Measurements from ENCODE around the gene TDRD7.

DNA sequence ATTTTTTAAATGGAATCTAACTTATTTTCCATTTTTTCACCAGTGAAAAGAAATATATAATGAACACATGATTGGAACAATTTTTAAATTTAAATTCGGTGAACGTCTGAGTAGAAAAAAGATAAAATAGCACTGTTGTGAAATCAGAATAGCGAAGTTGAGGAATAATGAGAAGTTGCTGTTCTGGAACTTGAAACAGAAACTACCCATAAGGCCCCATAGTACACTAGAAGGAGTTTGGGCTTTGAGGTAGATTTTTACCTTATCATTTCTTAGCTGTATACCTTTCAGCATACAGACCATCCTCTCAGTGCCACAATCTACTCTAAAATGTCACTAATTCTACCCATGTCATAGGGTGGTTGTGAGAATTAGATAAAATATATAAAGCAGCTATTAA, 35.1 kb downstream of the TDRD7 start:
- TF ChIP-seq, protein P1, sequence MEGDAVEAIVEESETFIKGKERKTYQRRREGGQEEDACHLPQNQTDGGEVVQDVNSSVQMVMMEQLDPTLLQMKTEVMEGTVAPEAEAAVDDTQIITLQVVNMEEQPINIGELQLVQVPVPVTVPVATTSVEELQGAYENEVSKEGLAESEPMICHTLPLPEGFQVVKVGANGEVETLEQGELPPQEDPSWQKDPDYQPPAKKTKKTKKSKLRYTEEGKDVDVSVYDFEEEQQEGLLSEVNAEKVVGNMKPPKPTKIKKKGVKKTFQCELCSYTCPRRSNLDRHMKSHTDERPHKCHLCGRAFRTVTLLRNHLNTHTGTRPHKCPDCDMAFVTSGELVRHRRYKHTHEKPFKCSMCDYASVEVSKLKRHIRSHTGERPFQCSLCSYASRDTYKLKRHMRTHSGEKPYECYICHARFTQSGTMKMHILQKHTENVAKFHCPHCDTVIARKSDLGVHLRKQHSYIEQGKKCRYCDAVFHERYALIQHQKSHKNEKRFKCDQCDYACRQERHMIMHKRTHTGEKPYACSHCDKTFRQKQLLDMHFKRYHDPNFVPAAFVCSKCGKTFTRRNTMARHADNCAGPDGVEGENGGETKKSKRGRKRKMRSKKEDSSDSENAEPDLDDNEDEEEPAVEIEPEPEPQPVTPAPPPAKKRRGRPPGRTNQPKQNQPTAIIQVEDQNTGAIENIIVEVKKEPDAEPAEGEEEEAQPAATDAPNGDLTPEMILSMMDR (IDR thresholded peaks at IDR 0.05) = no peak
- TF ChIP-seq EP300 (IDR thresholded peaks at IDR 0.05) = no peak
